HG03558 (cell line): ENCODE measurements around the gene CAVIN4.

ENCODE experiments used
- ATAC-seq: cut with Tn5 transposase; IDR thresholded peaks from one replicate; pipeline ENCODE4 v1.9.1; 2021; ENCODE audit warnings: moderate number of reproducible peaks; ENCODE audit not compliant: unreplicated experiment; ENCODE audit errors: extremely low read depth

CAVIN4 gene

DNA sequence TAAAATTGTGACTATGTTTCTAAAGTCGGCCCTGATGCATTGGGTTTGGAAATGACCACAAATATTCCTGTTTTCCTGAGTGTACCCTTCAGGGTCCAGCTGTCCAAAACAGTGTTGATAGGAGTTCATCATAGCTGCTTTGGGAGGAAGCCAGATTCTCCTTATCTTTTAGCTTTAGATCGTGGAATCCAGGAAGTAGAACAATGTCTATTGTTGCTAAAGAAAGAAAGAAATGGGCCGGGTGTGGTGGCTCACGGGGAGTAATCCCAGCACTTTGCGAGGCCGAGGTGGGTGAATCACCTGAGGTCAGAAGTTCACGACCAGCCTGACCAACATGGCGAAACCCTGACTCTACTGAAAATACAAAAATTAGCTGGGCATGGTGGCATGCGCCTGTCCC lies 9.5 kb downstream of the CAVIN4 start:
- no peak for ATAC-seq

DNA sequence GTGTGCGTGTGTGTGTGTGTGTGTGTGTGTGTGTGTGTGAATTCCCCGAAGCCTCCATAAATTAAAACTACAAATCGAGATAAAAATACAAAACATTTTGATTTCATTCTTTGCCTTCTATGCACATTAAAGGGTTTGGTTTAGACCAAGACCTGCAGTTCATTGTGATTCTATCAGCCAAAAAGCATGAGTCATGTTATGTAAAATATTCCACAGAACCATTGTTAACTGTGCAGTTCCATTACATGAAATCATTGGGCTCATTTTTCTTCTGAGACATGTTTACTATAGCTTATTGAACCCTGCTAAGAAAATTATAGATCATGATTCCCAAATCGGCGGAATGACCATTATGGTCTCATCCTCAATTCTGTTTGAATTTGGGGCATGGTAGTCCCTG lies 11.7 kb downstream of the CAVIN4 start:
- ATAC-seq = no peak

DNA sequence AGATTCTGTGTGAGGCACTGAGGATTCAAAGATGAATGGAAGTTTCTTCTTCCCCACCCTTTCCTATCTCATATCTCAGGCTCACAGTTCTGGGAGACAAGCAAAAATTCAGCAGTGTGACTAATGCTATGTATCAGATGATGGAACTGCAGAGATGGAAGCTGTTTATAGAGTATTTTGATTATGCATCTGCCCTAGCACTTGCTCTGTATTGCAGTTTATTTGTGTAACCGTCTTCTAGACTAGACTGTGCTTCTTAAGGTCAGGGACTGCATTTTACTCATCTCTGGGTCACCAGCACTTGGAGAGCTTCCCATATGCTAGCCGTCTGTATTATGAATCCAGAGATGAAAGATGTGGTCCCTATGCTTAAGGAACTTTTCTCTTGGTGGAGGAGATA lies 12.6 kb downstream of the CAVIN4 start:
- no peak for ATAC-seq

DNA sequence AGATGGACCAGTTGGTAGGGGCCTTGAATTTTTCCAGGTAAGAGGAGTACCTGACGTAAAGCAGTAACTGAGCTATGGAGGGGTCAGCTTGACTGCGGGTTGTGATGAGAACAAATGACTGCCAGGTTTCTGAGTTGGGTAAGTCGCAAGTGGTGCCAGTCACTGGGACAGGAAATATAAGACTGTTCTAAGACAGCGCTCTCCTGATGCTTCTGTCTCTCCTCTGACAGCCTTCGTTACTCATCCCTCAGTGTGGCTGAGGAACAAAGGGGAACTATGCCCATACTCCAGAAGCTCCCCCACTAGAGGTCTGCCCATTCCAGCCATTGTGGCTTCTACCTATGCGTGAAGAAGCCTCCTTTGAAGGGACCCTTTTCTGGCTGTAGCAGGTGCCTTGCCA lies 13.3 kb downstream of the CAVIN4 start:
- ATAC-seq = no peak

GRCh38 chr9:100591639-100592412 lies 13.9 kb downstream of the CAVIN4 start:
- no peak for ATAC-seq

DNA sequence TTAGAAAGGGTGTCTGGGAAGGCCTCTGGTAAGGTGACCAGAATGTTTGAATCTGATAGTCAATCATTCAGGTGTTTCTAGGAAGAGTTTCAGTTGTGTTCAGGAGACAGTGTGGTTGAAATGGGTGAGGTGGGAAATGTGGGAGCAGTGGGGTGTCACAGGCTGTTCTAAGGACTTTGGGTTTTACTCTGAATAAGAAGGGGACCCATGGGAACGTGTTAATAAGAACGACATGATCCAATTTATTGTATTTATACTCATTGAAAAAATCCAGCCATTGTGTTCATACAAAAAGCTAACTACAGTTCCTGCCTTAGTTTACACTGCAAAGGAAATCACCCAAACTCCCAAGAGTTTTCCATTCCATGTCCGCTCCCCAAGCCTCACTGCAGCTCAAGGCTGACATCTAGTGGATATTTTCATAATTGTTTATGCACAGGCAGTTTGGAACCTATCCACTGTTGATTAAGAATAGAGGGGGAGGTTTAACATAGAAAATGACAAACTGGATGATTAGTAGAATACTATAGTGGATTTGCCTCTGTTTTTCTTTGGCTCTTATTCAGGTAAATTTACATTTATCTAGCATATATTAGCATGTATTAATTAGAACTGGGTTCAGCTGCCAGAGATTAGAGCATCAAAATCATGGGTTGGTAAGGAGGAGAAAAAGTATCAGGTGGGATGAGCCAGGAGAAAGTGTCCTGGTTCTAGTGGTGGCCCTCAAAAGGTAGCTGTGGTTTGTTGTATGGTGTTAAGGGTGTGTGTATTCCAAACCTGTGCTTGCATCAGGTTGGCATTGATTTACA lies 17.7 kb downstream of the CAVIN4 start:
- ATAC-seq = no peak

DNA sequence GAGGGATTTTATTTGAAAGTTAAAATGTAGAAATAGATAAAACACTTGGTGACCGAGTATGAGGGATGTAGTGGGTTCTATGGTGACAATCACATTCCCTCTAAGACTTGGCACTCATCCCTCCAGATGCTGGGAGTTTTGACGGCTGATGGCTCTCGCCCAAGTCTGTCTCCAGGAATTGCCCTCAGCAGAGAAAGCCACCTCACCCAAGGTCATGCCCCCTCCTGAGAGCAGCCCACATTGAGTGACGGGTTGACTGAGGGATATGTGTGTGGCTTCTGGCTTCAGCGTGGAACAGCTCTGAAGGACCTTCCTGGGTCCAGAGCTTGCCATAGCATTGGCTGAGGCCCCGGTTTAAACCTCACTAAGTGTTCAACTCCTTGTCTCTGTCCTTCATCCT lies 19.4 kb downstream of the CAVIN4 start:
- ATAC-seq = no peak

DNA sequence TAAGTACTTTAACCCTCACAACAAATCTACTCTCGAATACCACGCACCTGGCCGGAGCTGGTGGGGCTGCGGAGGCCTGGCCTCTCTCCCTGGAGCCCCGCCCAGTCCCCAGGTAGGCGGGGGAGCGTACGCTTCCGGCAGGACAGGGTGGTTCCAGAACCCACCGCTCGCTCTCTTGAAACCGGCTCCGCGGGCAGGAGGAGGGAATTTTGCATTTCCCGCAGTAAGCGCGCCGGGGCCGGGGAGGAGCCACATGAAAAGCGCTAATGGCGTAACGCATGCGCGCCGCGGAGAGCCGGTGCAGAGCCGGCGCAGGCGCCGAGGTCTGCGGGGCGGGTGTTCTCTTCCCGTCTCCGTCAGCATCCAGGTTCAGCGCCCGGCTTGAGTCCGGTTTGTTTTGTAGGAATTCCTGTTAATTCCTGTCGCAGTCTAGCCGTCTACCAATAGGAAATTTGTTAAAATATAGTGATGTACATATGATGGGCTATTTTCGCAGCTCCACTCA lies 20.8 kb downstream of the CAVIN4 start:
- ATAC-seq = peak; percentile 49

GRCh38 chr9:100600521-100601079 lies 22.7 kb downstream of the CAVIN4 start:
- ATAC-seq = no peak

- ATAC-seq = peak; percentile 44
These were observed 23.3 kb downstream of the CAVIN4 start for GRCh38 chr9:100601216-100601615.

- ATAC-seq = no peak
These were observed 24.5 kb downstream of the CAVIN4 start for GRCh38 chr9:100602342-100602801.

DNA sequence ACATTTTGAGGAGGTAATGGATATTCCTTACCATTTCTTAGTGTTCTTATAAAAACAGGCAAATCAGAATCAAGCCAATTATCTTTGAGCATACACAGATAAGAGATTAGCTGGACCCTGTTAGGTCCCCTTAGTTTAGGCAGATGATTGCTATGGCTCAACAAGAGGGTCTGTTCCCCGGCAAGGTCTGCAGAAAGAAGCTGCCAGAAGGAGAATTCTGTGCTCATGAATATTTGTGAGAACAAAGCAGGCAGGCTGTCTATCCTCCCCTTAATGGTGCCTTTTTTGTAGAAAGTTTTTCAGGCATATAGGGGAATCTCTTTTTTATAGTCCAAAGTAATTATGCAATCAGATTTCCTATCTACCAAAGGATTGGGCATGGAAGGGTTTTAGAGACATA lies 27.5 kb downstream of the CAVIN4 start:
- no peak for ATAC-seq

DNA sequence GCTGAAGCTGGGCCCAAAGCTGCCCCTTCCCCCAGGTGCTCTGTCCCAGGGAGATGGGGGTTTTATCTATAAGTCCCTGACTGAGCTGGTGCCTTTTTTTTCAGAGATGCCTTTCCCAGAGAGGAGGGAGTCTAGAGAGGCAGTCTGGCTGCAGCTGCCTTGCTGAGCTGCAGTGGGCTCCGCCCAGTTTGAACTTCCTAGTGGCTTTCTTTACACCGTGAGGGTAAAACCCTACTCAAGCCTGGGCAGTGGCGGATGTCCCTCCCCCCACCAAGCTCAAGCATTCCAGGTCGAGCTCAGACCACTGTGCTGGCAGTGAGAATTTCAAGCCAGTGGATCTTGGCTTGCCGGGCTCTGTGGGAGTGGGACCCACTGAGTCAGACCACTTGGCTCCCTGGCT lies 41.3 kb downstream of the CAVIN4 start:
- ATAC-seq = no peak

DNA sequence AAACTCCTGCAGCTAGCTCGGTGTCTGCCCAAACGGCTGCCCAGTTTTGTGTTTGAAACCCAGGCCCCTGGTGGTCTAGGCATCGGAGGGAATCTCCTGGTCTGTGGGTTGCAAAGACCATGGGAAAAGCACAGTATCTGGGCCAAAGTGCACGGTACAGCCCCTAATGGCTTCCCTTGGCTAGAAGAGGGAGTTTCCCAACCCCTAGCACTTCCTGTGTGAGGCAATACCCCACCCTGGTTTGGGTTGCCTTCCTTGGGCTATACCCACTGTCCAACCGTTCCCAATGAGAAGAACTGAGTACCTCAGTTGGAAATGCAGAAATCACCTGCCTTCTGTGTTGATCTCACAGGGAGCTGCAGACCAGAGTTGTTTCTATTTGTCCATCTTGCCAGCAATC lies 41.8 kb downstream of the CAVIN4 start:
- no peak for ATAC-seq

GRCh38 chr9:100623969-100624368 lies 46.1 kb downstream of the CAVIN4 start:
- ATAC-seq = no peak

GRCh38 chr9:100626949-100627348 lies 49.1 kb downstream of the CAVIN4 start:
- no peak for ATAC-seq

DNA sequence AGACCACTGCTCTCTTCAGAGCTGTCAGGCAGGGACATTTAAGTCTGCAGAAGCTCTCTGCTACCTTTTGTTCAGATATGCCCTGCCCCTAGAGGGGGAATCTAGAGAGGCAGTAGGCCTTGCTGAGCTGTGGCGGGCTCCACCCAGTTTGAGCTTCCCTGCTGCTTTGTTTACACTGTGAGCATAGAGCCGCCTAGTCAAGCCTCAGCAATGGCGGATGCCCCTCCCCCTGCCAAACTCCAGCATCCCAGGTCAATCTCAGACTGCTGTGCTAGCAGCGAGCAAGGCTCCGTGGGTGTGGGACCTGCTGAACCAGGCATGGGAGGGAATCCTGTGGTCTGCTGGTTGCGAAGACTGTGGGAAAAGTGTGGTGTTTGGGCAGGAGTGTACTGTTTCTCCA lies 59.9 kb downstream of the CAVIN4 start:
- ATAC-seq = no peak
